ENCODE measurements around the gene GALNT18.

The GALNT18 gene

GRCh38 chr11:11622772-11623171, 967 bp upstream of the GALNT18 start:
- no peak for DNase-seq

- DNase-seq, result no peak
Measured at GRCh38 chr11:11622340-11622706, 518 bp upstream of the GALNT18 start.

GRCh38 chr11:11620921-11621572, 758 bp downstream of the GALNT18 start:
- no peak for DNase-seq

GRCh38 chr11:11620173-11620920, 1.5 kb downstream of the GALNT18 start:
- no peak for DNase-seq

GRCh38 chr11:11618973-11619435, 2.8 kb downstream of the GALNT18 start:
- DNase-seq, result no peak

GRCh38 chr11:11615086-11615485, 6.7 kb downstream of the GALNT18 start:
- no peak for DNase-seq

- DNase-seq, result no peak
Measured at GRCh38 chr11:11612439-11612838, 9.4 kb downstream of the GALNT18 start.

GRCh38 chr11:11611381-11611780, 10.4 kb downstream of the GALNT18 start:
- DNase-seq, result no peak

- no peak for DNase-seq
Measured at GRCh38 chr11:11608783-11609232, 13.0 kb downstream of the GALNT18 start.

GRCh38 chr11:11607772-11608171, 14.0 kb downstream of the GALNT18 start:
- no peak for DNase-seq

GRCh38 chr11:11605821-11606450, 15.9 kb downstream of the GALNT18 start:
- DNase-seq, result no peak

- no peak for DNase-seq
Measured at GRCh38 chr11:11605181-11605580, 16.6 kb downstream of the GALNT18 start.

GRCh38 chr11:11604370-11604990, 17.3 kb downstream of the GALNT18 start:
- DNase-seq, result no peak

GRCh38 chr11:11602011-11602410, 19.8 kb downstream of the GALNT18 start:
- DNase-seq, result no peak

- DNase-seq, result no peak
Measured at GRCh38 chr11:11600288-11600687, 21.5 kb downstream of the GALNT18 start.

GRCh38 chr11:11598243-11598642, 23.6 kb downstream of the GALNT18 start:
- no peak for DNase-seq

GRCh38 chr11:11594162-11594561, 27.6 kb downstream of the GALNT18 start:
- no peak for DNase-seq

- DNase-seq, result no peak
Measured at GRCh38 chr11:11592146-11592684, 29.6 kb downstream of the GALNT18 start.

GRCh38 chr11:11589437-11589836, 32.4 kb downstream of the GALNT18 start:
- no peak for DNase-seq

GRCh38 chr11:11588891-11589290, 32.9 kb downstream of the GALNT18 start:
- DNase-seq, result no peak

- no peak for DNase-seq
Measured at GRCh38 chr11:11588243-11588642, 33.6 kb downstream of the GALNT18 start.

- no peak for DNase-seq
Measured at GRCh38 chr11:11587122-11587521, 34.7 kb downstream of the GALNT18 start.

GRCh38 chr11:11586465-11586864, 35.3 kb downstream of the GALNT18 start:
- no peak for DNase-seq
